ENCODE measurements around the gene EPS15. TPM values are rescaled to one million over a fixed set of nuclear protein-coding genes. Genes with fewer than 3 reads are reported as not detected.
"Not testable (repeated sequence)": the region's sequence is repeated elsewhere in the genome, so short reads cannot be mapped to it uniquely, and the experiment has no call there.

EPS15 gene
- total RNA-seq, 4 donors from 2014 or later = 43.8 to 74.0 (median 59.9) TPM

- no peak overlapping the region for H3K4me3 ChIP-seq
- peaks cover 5 to 18% (median 10%) of the 10 kb centered on the region in 4 donors for H3K4me1 ChIP-seq
- DNase-seq = no peak
- no peaks in the 10 kb centered on the region for H3K9me3 ChIP-seq
- intact Hi-C loops (cut with DNase I; ENCODE audit: low total_unique reads) = no loop called here
- no peaks in the 10 kb centered on the region for H3K36me3 ChIP-seq
- H3K27me3 ChIP-seq = peaks cover 4% of the 10 kb centered on the region
- H3K27ac ChIP-seq = no peak overlapping the region
- TF ChIP-seq POLR2AphosphoS5 (IDR thresholded peaks at IDR 0.05) (no peak), EP300 (IDR thresholded peaks at IDR 0.05; ENCODE audit: low read depth) (no peak), POLR2A (IDR thresholded peaks at IDR 0.05) (no peak), CTCF (IDR thresholded peaks at IDR 0.05) (no peak)
- WGBS, 2 donors (ENCODE audit: low coverage in 1 of 2) = 90 to 100% methylated on average over 1 to 16 of the region's 16 CpGs
- in situ Hi-C loops (cut with MboI; ENCODE audit: low pct_ligation_motif_present in 1 of 4, low pct_unique_long_range_greater_than_20kb in 1 of 4, low sequenced_read_pairs in 3 of 4) = no loop called here
Measured at GRCh38 chr1:51325878-51326755, 192.9 kb downstream of the EPS15 start.

- H3K27ac ChIP-seq = no peak overlapping the region
- H3K36me3 ChIP-seq = no peaks in the 10 kb centered on the region
- intact Hi-C loops (cut with DNase I; ENCODE audit: low total_unique reads) (no loop called here), in situ Hi-C loops (cut with MboI; ENCODE audit: low pct_ligation_motif_present in 1 of 4, low pct_unique_long_range_greater_than_20kb in 1 of 4, low sequenced_read_pairs in 3 of 4) (no loop called here)
- H3K9me3 ChIP-seq = no peaks in the 10 kb centered on the region
- no peak overlapping the region for H3K4me3 ChIP-seq
- WGBS, 2 donors (ENCODE audit: low coverage in 1 of 2) = 50% methylated on average over 1 of the region's 1 CpG; no CpG with 5 or more reads in 1 of the 2 donors
- no peaks in the 10 kb centered on the region for H3K27me3 ChIP-seq
- no peak for TF ChIP-seq POLR2A (IDR thresholded peaks at IDR 0.05)
- TF ChIP-seq POLR2AphosphoS5 (IDR thresholded peaks at IDR 0.05) = no peak
- TF ChIP-seq CTCF (IDR thresholded peaks at IDR 0.05) = no peak
- no peak for TF ChIP-seq EP300 (IDR thresholded peaks at IDR 0.05; ENCODE audit: low read depth)
- peaks cover 0 to 16% (median 7%) of the 10 kb centered on the region in 4 donors for H3K4me1 ChIP-seq
- no peak for DNase-seq
Measured at GRCh38 chr1:51325391-51325790, 193.7 kb downstream of the EPS15 start.

GRCh38 chr1:51325011-51325385, 194.1 kb downstream of the EPS15 start:
- H3K9me3 ChIP-seq; intact Hi-C loops (cut with DNase I; ENCODE audit: low total_unique reads); H3K27ac ChIP-seq; in situ Hi-C loops (cut with MboI; ENCODE audit: low pct_ligation_motif_present in 1 of 4, low pct_unique_long_range_greater_than_20kb in 1 of 4, low sequenced_read_pairs in 3 of 4); H3K36me3 ChIP-seq; H3K27me3 ChIP-seq; DNase-seq; H3K4me3 ChIP-seq: not testable (repeated sequence)
- 84 to 91% methylated on average over 6 to 8 of the region's 8 CpGs for WGBS, 2 donors (ENCODE audit: low coverage in 1 of 2)
- peaks cover 0 to 16% (median 7%) of the 10 kb centered on the region in 4 donors for H3K4me1 ChIP-seq

GRCh38 chr1:51324251-51325010, 194.6 kb downstream of the EPS15 start:
- no peak overlapping the region for H3K27ac ChIP-seq
- TF ChIP-seq CTCF (IDR thresholded peaks at IDR 0.05) (no peak), POLR2A (IDR thresholded peaks at IDR 0.05) (no peak), EP300 (IDR thresholded peaks at IDR 0.05; ENCODE audit: low read depth) (no peak), POLR2AphosphoS5 (IDR thresholded peaks at IDR 0.05) (no peak)
- H3K27me3 ChIP-seq = no peaks in the 10 kb centered on the region
- DNase-seq = no peak
- no peaks in the 10 kb centered on the region for H3K9me3 ChIP-seq
- H3K4me1 ChIP-seq = peaks cover 0 to 16% (median 7%) of the 10 kb centered on the region in 4 donors
- intact Hi-C loops (cut with DNase I; ENCODE audit: low total_unique reads) (no loop called here), in situ Hi-C loops (cut with MboI; ENCODE audit: low pct_ligation_motif_present in 1 of 4, low pct_unique_long_range_greater_than_20kb in 1 of 4, low sequenced_read_pairs in 3 of 4) (no loop called here)
- no peak overlapping the region for H3K4me3 ChIP-seq
- 90 to 94% methylated on average over 5 to 7 of the region's 7 CpGs for WGBS, 2 donors (ENCODE audit: low coverage in 1 of 2)
- H3K36me3 ChIP-seq = no peaks in the 10 kb centered on the region

All from transverse colon (tissue), 4 donors.